GM12872 (cell line): ENCODE measurements around the gene ECHDC3.

ENCODE experiments used
- CTCF ChIP-seq: IDR thresholded peaks from 3 replicates; pipeline ENCODE4 v1.5.1; 2011; ENCODE audit warnings: low read depth, mild to moderate bottlenecking, low read length, moderate library complexity; ENCODE audit not compliant: insufficient read depth

The ECHDC3 gene

GRCh38 chr10:11700539-11700938 lies 41.6 kb upstream of the ECHDC3 start:
- no peak for TF ChIP-seq CTCF

- no peak for TF ChIP-seq CTCF
Observed at GRCh38 chr10:11701451-11702095, 40.6 kb upstream of the ECHDC3 start.

GRCh38 chr10:11702264-11702663 lies 39.9 kb upstream of the ECHDC3 start:
- TF ChIP-seq CTCF = no peak

GRCh38 chr10:11704092-11704491 lies 38.1 kb upstream of the ECHDC3 start:
- TF ChIP-seq CTCF = no peak

GRCh38 chr10:11705722-11706121 lies 36.5 kb upstream of the ECHDC3 start:
- TF ChIP-seq CTCF = no peak

- peak; percentile 22; the same call in 1 of the 3 replicates for TF ChIP-seq CTCF
Observed at GRCh38 chr10:11706895-11707567, 35.2 kb upstream of the ECHDC3 start.

GRCh38 chr10:11707624-11708350 lies 34.4 kb upstream of the ECHDC3 start:
- no peak for TF ChIP-seq CTCF
